ENCODE results near the gene SCUBE1. TPM values are rescaled to one million over a fixed set of nuclear protein-coding genes. Genes with fewer than 3 reads are reported as not detected.

Gene SCUBE1
- total RNA-seq, result under 0.01 TPM in 1 of 2 replicates, not detected in the other

DNA sequence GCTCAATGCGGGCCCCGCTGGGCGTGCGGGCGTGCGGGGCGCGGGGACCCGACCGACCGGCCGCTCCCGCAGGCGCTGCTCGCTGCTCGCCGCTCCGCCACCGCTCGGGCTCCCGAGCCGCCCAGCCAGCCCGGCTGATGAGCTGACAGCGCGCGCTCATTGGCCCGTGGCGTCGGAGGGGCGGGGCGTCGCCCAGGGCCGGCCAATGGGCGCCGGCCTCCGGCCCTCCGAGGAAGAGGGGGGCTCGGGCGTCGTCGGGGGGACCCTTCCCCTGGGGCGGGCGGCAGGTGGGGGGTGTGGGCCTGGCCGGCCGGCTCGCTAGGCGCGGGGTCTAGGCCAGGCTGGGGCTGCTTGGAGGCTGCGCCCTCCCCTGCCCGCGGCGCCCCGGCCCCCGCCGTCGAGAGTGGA lies at the start of gene SCUBE1:
SCUBE1 (minus strand) TSS at position 111 of the 408 bp plus-strand sequence. CDS start 111 bp downstream, outside the sequence.

DNA sequence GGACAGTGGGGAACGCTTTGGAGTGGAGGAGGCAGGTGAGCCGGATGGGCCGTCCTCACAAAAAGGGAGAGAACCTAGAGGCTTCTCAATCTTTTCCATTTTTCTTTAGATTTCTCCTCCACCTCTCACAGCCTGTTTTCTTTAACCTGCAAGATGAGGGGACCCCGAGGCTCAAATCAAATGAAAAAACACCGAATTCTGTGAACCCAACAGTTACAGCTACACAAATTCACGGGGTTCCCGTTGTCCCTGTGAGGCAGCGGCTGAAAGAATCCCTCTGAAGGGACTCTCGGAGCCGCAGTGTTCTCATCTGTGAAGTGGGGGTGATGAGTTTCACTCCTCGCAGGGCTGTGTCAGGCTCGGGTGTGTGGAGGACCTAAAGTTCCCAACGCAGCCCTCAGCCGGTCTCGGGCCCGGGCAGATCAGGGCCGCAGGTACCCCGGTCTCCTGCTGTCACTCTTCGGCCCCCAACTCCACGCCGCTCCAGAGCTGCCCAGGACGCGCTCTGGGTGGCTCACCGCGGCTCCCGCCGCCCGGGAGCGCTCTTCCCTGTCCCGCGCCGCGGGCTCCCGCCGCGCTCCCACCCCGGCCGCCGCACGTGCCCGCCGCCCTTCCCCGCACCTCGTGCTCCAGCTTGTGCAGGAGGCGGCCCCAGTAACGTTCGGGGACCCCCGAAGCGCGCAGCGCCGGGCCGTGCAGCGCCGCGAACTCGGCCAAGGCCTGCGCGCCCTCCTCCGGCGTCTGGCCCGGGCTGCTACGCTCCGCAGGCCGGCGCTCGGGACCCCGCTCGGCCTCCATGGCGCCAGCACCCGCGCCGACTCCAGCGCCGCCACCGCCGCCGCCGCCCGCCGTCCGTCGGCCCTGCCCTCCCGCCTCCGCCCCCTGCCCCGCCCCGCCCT lies 156.7 kb downstream of the SCUBE1 start, which contains the start of gene TTLL12:
TTLL12 (minus strand) TSS at position 863 of the 899 bp plus-strand sequence; CDS start at position 798, 65 bp downstream.

DNA sequence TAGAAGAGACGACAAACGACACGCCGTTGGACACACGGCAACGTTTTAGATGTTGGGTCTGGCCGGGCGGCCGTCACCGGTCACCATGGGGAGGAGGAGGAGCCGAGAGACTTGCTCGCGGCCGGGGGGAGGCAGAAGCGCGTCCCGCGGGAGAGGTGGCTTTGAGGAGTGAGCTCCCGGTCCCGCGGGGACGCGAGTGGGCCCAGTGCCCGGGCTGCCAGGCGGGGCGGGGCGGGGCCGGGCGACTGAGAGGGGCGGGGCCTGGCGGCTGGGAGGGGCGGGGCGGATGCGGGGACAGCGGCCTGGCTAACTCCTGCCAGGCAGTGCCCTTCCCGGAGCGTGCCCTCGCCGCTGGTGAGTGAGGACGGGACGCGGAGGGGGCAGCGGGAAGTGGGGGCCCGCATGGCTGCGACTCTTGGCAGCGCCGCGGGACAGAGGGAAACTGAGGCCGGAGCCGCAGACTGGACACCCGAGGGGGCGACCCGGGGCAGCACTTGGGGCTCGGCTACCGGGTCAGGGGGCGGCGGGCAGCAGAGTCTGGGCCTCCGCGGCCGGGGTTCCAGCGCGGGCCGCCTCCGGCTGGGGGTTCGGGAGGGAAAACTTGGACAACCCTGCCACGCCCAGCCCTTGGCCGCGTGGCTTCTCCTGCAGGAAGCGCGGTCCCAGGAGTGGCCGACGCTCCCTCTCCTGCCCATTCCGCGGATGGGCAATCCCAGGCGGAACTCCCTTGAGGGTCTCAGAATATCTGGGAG lies 191.7 kb downstream of the SCUBE1 start, which contains the start of gene TSPO:
TSPO (plus strand) TSS at position 309 of the 752 bp plus-strand sequence. CDS start 7,680 bp downstream, outside the sequence.

Other genes starting within 250 kb of the SCUBE1 start
- 4.1 and 9.5 TPM in 2 replicates for gene BIK, start 232.6 kb downstream of the SCUBE1 start, total RNA-seq
- gene MCAT, start 200.0 kb downstream of the SCUBE1 start, total RNA-seq, result 29.3 and 32.6 TPM in 2 replicates
- 675 and 680 TPM in 2 replicates for gene TSPO, start 191.8 kb downstream of the SCUBE1 start, total RNA-seq
- 60.8 and 85.9 TPM in 2 replicates for gene TTLL12, start 156.2 kb downstream of the SCUBE1 start, total RNA-seq
- gene MPPED1, start 68.6 kb upstream of the SCUBE1 start, total RNA-seq, result not detected in 2 replicates

Measured in mesangial cell (primary cell).